H1 (cell line): ENCODE results near the gene SPATA16. TPM values are rescaled to one million over a fixed set of nuclear protein-coding genes. Genes with fewer than 3 reads are reported as not detected.

Experiments
- JUN ChIP-seq: IDR thresholded peaks from 2 replicates; pipeline ENCODE4 v1.6.1; 2011; ENCODE audit warnings: low read depth, mild to moderate bottlenecking, improper control_type of control experiment, low read length
- RAD21 ChIP-seq, 2 experiments: IDR thresholded peaks in 1 of 2; conservative IDR thresholded peaks in 1 of 2; 2 replicates each; pipeline ENCODE4 v1.6.1; 2011; ENCODE audit warnings: low read depth in 2 of 2, low read length in 2 of 2, improper control_type of control experiment in 1 of 2, inconsistent platforms in 1 of 2, mild to moderate bottlenecking in 1 of 2, moderate library complexity in 1 of 2
- RFX5 ChIP-seq: IDR thresholded peaks from 2 replicates; pipeline ENCODE4 v1.6.1; 2011; ENCODE audit warnings: low read depth, low read length, improper control_type of control experiment, borderline replicate concordance
- SP4 ChIP-seq: IDR thresholded peaks from 2 replicates; pipeline ENCODE4 v1.6.1; 2012; ENCODE audit warnings: low read length, inconsistent platforms
- SUZ12 ChIP-seq: fragments of 200-600 bp; sonication (generic); IDR thresholded peaks from 2 replicates; pipeline ENCODE4 v1.6.1; 2012; ENCODE audit warnings: mild to moderate bottlenecking, inconsistent platforms, low read length, moderate library complexity, mixed read lengths
- YY1 ChIP-seq: IDR thresholded peaks from 2 replicates; pipeline ENCODE4 v1.6.1; 2011; ENCODE audit warnings: low read depth, mild to moderate bottlenecking, low read length
- polyA plus RNA-seq, 7 experiments: library from polyadenylated mRNA; depleted of rRNA in 3 of 7; stranded (reverse) in 5 of 7; unstranded in 2 of 7; fragments of >200 nt in 5 of 7; fragments of 200-250 nt in 2 of 7; gene quantifications; 1 replicate in 5 of 7; 2 replicates in 1 of 7; 4 replicates in 1 of 7; pipeline versions ENCODE4 v1.2.1 to v1.2.3, GENCODE V29; 2011 to 2013; ENCODE audit warnings: missing spikeins in 2 of 7, mixed read lengths in 2 of 7
- total RNA-seq: library from RNA; stranded (reverse); fragmentation: NEBNext Ultra II Directional; extraction: Animal tissue kit (Norgen Biotek cat#: 25700); gene quantifications from 2 replicates; pipeline ENCODE4 v1.2.1, GENCODE V29; 2021
- TF ChIP-seq, protein P1 (sequence below), 3 experiments: IDR thresholded peaks; 1 replicate in 2 of 3; 2 replicates in 1 of 3; pipeline versions ENCODE4 v1.5.1 to v1.6.1; 2011; ENCODE audit warnings: low read length in 3 of 3, mild to moderate bottlenecking in 3 of 3, inconsistent platforms in 2 of 3, low read depth in 1 of 3, moderate library complexity in 1 of 3; ENCODE audit not compliant: insufficient read depth in 1 of 3; ENCODE audit errors: control extremely low read depth in 1 of 3

Gene SPATA16
- total and polyA plus RNA-seq, 2 of the 8 experiments (the other 6 are each of a cell fraction or from before 2014, with no cell fraction given) = 0.05 to 2.7 TPM

DNA sequence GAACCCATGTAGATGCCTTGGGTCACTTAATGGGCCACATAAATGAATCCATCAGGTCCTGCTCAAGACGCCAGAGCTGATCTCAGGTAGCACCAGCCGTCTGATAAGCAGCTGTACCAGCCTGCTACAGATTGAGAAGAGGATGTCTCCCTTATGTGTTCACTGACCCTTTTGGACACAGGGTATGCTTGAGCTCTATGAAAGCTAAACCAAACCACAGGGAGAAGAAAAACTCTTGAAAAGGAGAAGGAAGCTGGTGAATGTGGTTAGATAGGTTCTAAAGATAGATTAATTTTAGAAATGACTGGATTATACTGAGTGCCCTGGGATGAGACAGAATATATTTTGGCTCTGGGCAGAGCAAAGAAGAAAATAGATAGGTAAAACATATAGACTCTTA is 187.5 kb downstream of the SPATA16 start (continued):
- TF ChIP-seq, protein P1, sequence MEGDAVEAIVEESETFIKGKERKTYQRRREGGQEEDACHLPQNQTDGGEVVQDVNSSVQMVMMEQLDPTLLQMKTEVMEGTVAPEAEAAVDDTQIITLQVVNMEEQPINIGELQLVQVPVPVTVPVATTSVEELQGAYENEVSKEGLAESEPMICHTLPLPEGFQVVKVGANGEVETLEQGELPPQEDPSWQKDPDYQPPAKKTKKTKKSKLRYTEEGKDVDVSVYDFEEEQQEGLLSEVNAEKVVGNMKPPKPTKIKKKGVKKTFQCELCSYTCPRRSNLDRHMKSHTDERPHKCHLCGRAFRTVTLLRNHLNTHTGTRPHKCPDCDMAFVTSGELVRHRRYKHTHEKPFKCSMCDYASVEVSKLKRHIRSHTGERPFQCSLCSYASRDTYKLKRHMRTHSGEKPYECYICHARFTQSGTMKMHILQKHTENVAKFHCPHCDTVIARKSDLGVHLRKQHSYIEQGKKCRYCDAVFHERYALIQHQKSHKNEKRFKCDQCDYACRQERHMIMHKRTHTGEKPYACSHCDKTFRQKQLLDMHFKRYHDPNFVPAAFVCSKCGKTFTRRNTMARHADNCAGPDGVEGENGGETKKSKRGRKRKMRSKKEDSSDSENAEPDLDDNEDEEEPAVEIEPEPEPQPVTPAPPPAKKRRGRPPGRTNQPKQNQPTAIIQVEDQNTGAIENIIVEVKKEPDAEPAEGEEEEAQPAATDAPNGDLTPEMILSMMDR (IDR thresholded peaks at IDR 0.05; ENCODE audit: control extremely low read depth in 1 of 3, insufficient read depth in 1 of 3, low read depth in 1 of 3, low read length in 3 of 3) = no peak
- TF ChIP-seq YY1 (no peak), SUZ12 (no peak), RFX5 (no peak), RAD21 (IDR thresholded peaks at IDR 0.05 in 1 of 2, conservative IDR thresholded peaks at IDR 0.05 in 1 of 2; ENCODE audit: low read depth in 2 of 2, low read length in 2 of 2) (no peak), SP4 (no peak), JUN (no peak)
